ENCODE data around the gene ORM1.

The ORM1 gene

DNA sequence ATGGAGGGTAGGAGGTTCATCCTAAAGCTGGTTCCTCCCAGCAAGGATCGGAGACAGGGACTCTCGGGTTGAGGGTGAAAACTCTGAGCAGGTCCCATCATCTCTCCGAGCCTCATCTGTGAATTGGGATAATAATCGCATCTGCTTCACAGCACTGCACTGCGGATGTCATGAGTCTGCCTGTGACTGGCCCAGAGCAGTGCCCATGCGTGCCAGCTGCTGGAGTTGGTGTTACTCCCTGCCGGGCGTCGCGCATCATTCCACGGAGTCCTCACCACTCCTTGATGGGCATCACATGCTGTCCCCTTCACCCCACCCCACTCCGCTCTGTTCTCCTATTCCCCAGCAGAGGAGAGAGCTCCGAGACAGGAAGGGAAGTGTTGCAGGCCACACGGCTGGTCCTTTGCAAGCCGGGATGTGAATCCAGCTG, 35.1 kb upstream of the ORM1 start:
- H3K4me3 ChIP-seq (ENCODE audit: low read depth, low read length): no peak overlapping the region
- DNase-seq (ENCODE audit: low read depth): no peak
- no peak for TF ChIP-seq CTCF (IDR thresholded peaks at IDR 0.05; ENCODE audit: low read depth, low read length, missing control alignments)
- in situ Hi-C loops (cut with HindIII; ENCODE audit: low sequenced_read_pairs): no loop called here

GRCh38 chr9:114288193-114289091, 34.5 kb upstream of the ORM1 start:
- no peak for TF ChIP-seq CTCF (IDR thresholded peaks at IDR 0.05; ENCODE audit: low read depth, low read length, missing control alignments)
- peak; percentile 27 for DNase-seq (ENCODE audit: low read depth)
- in situ Hi-C loops (cut with HindIII; ENCODE audit: low sequenced_read_pairs): no loop called here
- H3K4me3 ChIP-seq (ENCODE audit: low read depth, low read length): no peak overlapping the region

DNA sequence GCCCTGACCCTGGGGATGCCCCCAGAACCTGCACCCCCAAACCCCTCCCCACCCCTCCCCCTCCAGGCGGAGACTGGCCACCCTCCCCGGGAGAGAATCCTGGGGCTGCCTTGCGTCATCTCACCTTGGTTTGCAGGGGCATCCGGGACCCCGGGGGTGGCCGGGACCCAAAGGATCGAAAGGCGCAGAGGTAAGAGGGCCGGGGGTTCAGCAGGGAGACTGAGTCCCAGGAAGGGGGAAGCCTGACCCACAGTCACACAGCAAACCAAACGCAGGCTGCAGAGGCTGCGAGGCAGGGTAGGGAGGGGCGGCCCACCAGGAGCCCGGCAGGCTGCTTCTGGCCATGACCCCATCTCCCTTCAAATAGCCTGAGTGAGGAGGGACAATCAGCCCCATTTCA, 33.8 kb upstream of the ORM1 start:
- TF ChIP-seq CTCF (IDR thresholded peaks at IDR 0.05; ENCODE audit: low read depth, low read length, missing control alignments): no peak
- in situ Hi-C loops (cut with HindIII; ENCODE audit: low sequenced_read_pairs): no loop called here
- no peak overlapping the region for H3K4me3 ChIP-seq (ENCODE audit: low read depth, low read length)
- no peak for DNase-seq (ENCODE audit: low read depth)

- no peak for DNase-seq (ENCODE audit: low read depth)
- TF ChIP-seq CTCF (IDR thresholded peaks at IDR 0.05; ENCODE audit: low read depth, low read length, missing control alignments): no peak
- H3K4me3 ChIP-seq (ENCODE audit: low read depth, low read length): no peak overlapping the region
- in situ Hi-C loops (cut with HindIII; ENCODE audit: low sequenced_read_pairs): no loop called here
Observed at GRCh38 chr9:114289571-114290481, 33.1 kb upstream of the ORM1 start.

- no peak for TF ChIP-seq CTCF (IDR thresholded peaks at IDR 0.05; ENCODE audit: low read depth, low read length, missing control alignments)
- in situ Hi-C loops (cut with HindIII; ENCODE audit: low sequenced_read_pairs): no loop called here
- H3K4me3 ChIP-seq (ENCODE audit: low read depth, low read length): no peak overlapping the region
- no peak for DNase-seq (ENCODE audit: low read depth)
Observed at GRCh38 chr9:114290561-114290986, 32.3 kb upstream of the ORM1 start.

DNA sequence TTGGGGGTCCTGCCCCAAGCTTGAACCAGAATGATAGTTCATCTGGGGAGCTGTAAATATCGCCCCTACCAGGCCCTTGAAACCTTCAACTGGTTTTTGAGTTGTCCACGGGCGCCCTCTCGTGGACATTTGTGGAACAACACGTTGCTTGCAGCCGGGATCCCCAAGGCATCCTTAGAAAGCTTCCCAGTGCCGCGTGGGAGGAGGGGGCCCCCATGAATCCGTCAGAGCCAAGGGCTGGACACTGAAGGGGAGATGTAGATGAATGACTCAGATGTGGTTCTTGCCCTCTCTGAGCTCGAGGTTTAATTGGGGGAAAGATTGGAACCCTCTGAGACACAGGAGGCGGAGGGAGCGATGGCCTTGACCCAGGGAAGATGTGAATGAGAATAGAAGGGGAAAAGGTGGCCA, 31.8 kb upstream of the ORM1 start:
- no peak overlapping the region for H3K4me3 ChIP-seq (ENCODE audit: low read depth, low read length)
- peak; percentile 88 for TF ChIP-seq CTCF (IDR thresholded peaks at IDR 0.05; ENCODE audit: low read depth, low read length, missing control alignments)
- in situ Hi-C loops (cut with HindIII; ENCODE audit: low sequenced_read_pairs): no loop called here
- peak; percentile 42 for DNase-seq (ENCODE audit: low read depth)

All from astrocyte of the cerebellum (primary cell).